B cell (primary cell): ENCODE data around the gene UBR4. TPM values are rescaled to one million over a fixed set of nuclear protein-coding genes. Genes with fewer than 3 reads are reported as not detected.

ENCODE experiments used
- ATAC-seq: fragments of 200-7000 bp; cut with Tn5 transposase; one replicate; pipeline ENCODE4 v1.10.0; 2021; ENCODE audit warnings: low read depth, mild to moderate bottlenecking, moderate number of reproducible peaks, moderate library complexity
- CTCF ChIA-PET: fragments of 350-600 bp; sonication (Branson Sonifier 250); formaldehyde crosslinking; loops from one replicate; lab custom pipeline; 2021; ENCODE audit warnings: antibody characterized with exemption, inconsistent platforms; lab: Charles Lee
- POLR2A ChIA-PET: fragments of 350-600 bp; sonication (Branson Sonifier 250); formaldehyde crosslinking; loops from one replicate; lab custom pipeline; 2021; ENCODE audit warnings: antibody characterized with exemption; lab: Charles Lee
- DNase-seq: peaks from one replicate; pipeline ENCODE4 v3.0.0; 2013
- H2AFZ ChIP-seq: 2 replicates; pipeline ENCODE4 v1.6.1; 2012; ENCODE audit warnings: mild to moderate bottlenecking, low read depth, low read length; ENCODE audit not compliant: insufficient read depth, poor library complexity, severe bottlenecking
- H3K27ac ChIP-seq, 2 donors: 1 replicate in 1 of 2; 2 replicates in 1 of 2; pipeline ENCODE4 v1.5.1; 2012 to 2013; ENCODE audit warnings: low read length in 2 of 2, mild to moderate bottlenecking in 2 of 2, moderate library complexity in 1 of 2
- H3K27me3 ChIP-seq, 4 experiments: fragments of 200-600 bp in 1 of 4; sonication (generic) in 1 of 4; replicated peaks in 1 of 4; 1 replicate in 2 of 4; 2 replicates in 2 of 4; pipeline versions ENCODE4 v1.6.1 to v1.7.0; 2013 to 2016; ENCODE audit warnings: low read length in 3 of 4, mild to moderate bottlenecking in 2 of 4, mixed read lengths in 1 of 4, moderate library complexity in 1 of 4; ENCODE audit not compliant: insufficient read depth in 4 of 4, control insufficient read depth in 3 of 4; ENCODE audit errors: control extremely low read depth in 1 of 4
- H3K36me3 ChIP-seq, 2 experiments: replicated peaks in 1 of 2; 1 replicate in 1 of 2; 2 replicates in 1 of 2; pipeline versions ENCODE4 v1.6.1 to v1.7.1; 2013; ENCODE audit warnings: low read length in 1 of 2; ENCODE audit not compliant: insufficient read depth in 2 of 2, control insufficient read depth in 1 of 2; ENCODE audit errors: control extremely low read depth in 1 of 2, extremely low read depth in 1 of 2
- H3K4me1 ChIP-seq, 2 donors: fragments of 200-600 bp in 1 of 2; sonication (generic) in 1 of 2; 1 replicate in 1 of 2; 2 replicates in 1 of 2; pipeline versions ENCODE4 v1.5.1 to v1.6.1; 2013 to 2017; ENCODE audit warnings: low read length in 2 of 2; ENCODE audit not compliant: control insufficient read depth in 2 of 2, insufficient read depth in 2 of 2
- H3K4me2 ChIP-seq: replicated peaks from 2 replicates; pipeline ENCODE3; 2012; ENCODE audit warnings: mild to moderate bottlenecking, low read depth, low read length; ENCODE audit not compliant: poor library complexity, severe bottlenecking
- H3K4me3 ChIP-seq, 5 experiments: fragments of 200-600 bp in 1 of 5; sonication (generic) in 1 of 5; 1 replicate in 3 of 5; 2 replicates in 2 of 5; pipeline versions ENCODE4 v1.5.1 to v1.7.0; 2011 to 2016; ENCODE audit warnings: low read length in 4 of 5, mild to moderate bottlenecking in 4 of 5, low read depth in 2 of 5, control low read depth in 1 of 5, moderate library complexity in 1 of 5; ENCODE audit not compliant: insufficient read depth in 1 of 5; ENCODE audit errors: control extremely low read depth in 1 of 5, extremely low read depth in 1 of 5
- H3K79me2 ChIP-seq: fragments of 200-600 bp; sonication (generic); one replicate; pipeline ENCODE4 v1.6.0; 2016; ENCODE audit warnings: low read length; ENCODE audit not compliant: control insufficient read depth, insufficient read depth
- H3K9ac ChIP-seq: fragments of 200-600 bp; sonication (generic); 2 replicates; pipeline ENCODE4 v1.6.1; 2017; ENCODE audit warnings: mild to moderate bottlenecking, low read length, moderate library complexity
- H3K9me3 ChIP-seq, 3 donors: one replicate each; pipeline versions ENCODE4 v1.6.1 to v1.7.1; 2013; ENCODE audit warnings: low read length in 2 of 3; ENCODE audit not compliant: control insufficient read depth in 2 of 3, insufficient read depth in 1 of 3; ENCODE audit errors: control extremely low read depth in 1 of 3
- H4K20me1 ChIP-seq: 2 replicates; pipeline ENCODE4 v1.6.0; 2012; ENCODE audit warnings: mild to moderate bottlenecking, low read length; ENCODE audit not compliant: insufficient read depth, control insufficient read depth, poor library complexity, severe bottlenecking
- H3K27ac Mint-ChIP-seq: one replicate; pipeline ENCODE4 v1.8.0; 2021; ENCODE audit warnings: mixed read lengths
- H3K27me3 Mint-ChIP-seq: one replicate; pipeline ENCODE4 v1.8.0; 2021; ENCODE audit warnings: mixed read lengths
- H3K4me1 Mint-ChIP-seq: one replicate; pipeline ENCODE4 v1.8.0; 2021; ENCODE audit warnings: mixed read lengths
- H3K4me3 Mint-ChIP-seq: one replicate; pipeline ENCODE4 v1.8.0; 2021; ENCODE audit warnings: mixed read lengths
- H3K9me3 Mint-ChIP-seq: one replicate; pipeline ENCODE4 v1.8.0; 2022; ENCODE audit warnings: mixed read lengths; ENCODE audit not compliant: insufficient read depth
- CTCF ChIP-seq: fragments of 200-600 bp; IDR thresholded peaks from one replicate; pipeline ENCODE4 v1.8.0; 2022; ENCODE audit warnings: antibody characterized with exemption, mild to moderate bottlenecking
- EZH2 ChIP-seq: IDR thresholded peaks from 2 replicates; pipeline ENCODE4 v1.6.1; 2012; ENCODE audit warnings: borderline replicate concordance, low read depth, mild to moderate bottlenecking, moderate library complexity, low read length; ENCODE audit not compliant: insufficient read depth, poor library complexity, severe bottlenecking
- WGBS: methylation state at CpG from one replicate; pipeline ENCODE4 v1.1.5; 2013; ENCODE audit warnings: missing lambda C conversion rate; ENCODE audit not compliant: insufficient coverage; 5-methylcytosine and 5-hydroxymethylcytosine counted together
- intact Hi-C: fragments of 100-400 bp; cut with micrococcal nuclease; formaldehyde crosslinking; loops from one replicate; pipeline ENCODE4 v1.10.0; 2022
- polyA plus RNA-seq: library from polyadenylated mRNA; depleted of rRNA; stranded (reverse); fragments of >200 nt; gene quantifications from 2 replicates; pipeline ENCODE4 v1.2.3, GENCODE V29; 2012
- total RNA-seq, 2 donors: library from RNA; stranded (reverse); fragments of 120-200 nt in 1 of 2; gene quantifications; 1 replicate in 1 of 2; 2 replicates in 1 of 2; pipeline versions ENCODE4 v1.2.3 to v1.2.4, GENCODE V29; 2013 to 2022

The UBR4 gene
- total and polyA plus RNA-seq, 2 donors (not counting 1 experiment from before 2014, with no cell fraction given) = 90.0 to 190 TPM

- TF ChIP-seq EZH2 = no peak
- TF ChIP-seq CTCF = no peak
- Histone ChIP-seq H2AFZ (no peak overlapping the region), H3K9ac (no peak overlapping the region), H3K27ac (no peak overlapping the region), H3K4me1 (no peaks in the 10 kb centered on the region), H3K4me3 (no peak overlapping the region), H3K27me3 (no peaks in the 10 kb centered on the region), H4K20me1 (no peaks in the 10 kb centered on the region), H3K36me3 (no peaks in the 10 kb centered on the region), H3K4me2 (no peak overlapping the region), H3K79me2 (no peaks in the 10 kb centered on the region), H3K9me3 (peaks cover 0 to 19% (median 0%) of the 10 kb centered on the region in 3 donors)
- DNase-seq (no peak), ATAC-seq (no peak)
- ChIA-PET POLR2A (no interaction called here), CTCF (no interaction called here)
- intact Hi-C loops = no loop called here
- Mint-ChIP-seq H3K27me3 (peaks cover 5% of the 10 kb centered on the region), H3K4me1 (no peaks in the 10 kb centered on the region), H3K4me3 (no peak overlapping the region), H3K9me3 (peaks cover 3% of the 10 kb centered on the region), H3K27ac (no peak overlapping the region)
- WGBS = 78% methylated on average over 8 of the region's 8 CpGs
Observed at GRCh38 chr1:19062258-19063029, 147.6 kb downstream of the UBR4 start.

GRCh38 chr1:19061798-19062197, 148.3 kb downstream of the UBR4 start:
- Histone ChIP-seq H3K9ac (no peak overlapping the region), H3K4me2 (no peak overlapping the region), H3K79me2 (no peaks in the 10 kb centered on the region), H3K4me1 (no peaks in the 10 kb centered on the region), H2AFZ (no peak overlapping the region), H3K27ac (no peak overlapping the region), H3K4me3 (no peak overlapping the region), H3K9me3 (peaks cover 0 to 19% (median 0%) of the 10 kb centered on the region in 3 donors), H4K20me1 (no peaks in the 10 kb centered on the region), H3K36me3 (no peaks in the 10 kb centered on the region), H3K27me3 (no peaks in the 10 kb centered on the region)
- CTCF ChIA-PET = no interaction called here
- H3K4me1 Mint-ChIP-seq = no peaks in the 10 kb centered on the region
- WGBS = 86% methylated on average over 1 of the region's 2 CpGs
- H3K4me3 Mint-ChIP-seq = no peak overlapping the region
- ATAC-seq (no peak), DNase-seq (no peak)
- POLR2A ChIA-PET = no interaction called here
- no peak overlapping the region for H3K27ac Mint-ChIP-seq
- no peak for TF ChIP-seq CTCF
- intact Hi-C loops = no loop called here
- H3K27me3 Mint-ChIP-seq = peaks cover 10% of the 10 kb centered on the region
- H3K9me3 Mint-ChIP-seq = peaks cover 3% of the 10 kb centered on the region
